ENCODE measurements around the gene JAGN1.

DNA sequence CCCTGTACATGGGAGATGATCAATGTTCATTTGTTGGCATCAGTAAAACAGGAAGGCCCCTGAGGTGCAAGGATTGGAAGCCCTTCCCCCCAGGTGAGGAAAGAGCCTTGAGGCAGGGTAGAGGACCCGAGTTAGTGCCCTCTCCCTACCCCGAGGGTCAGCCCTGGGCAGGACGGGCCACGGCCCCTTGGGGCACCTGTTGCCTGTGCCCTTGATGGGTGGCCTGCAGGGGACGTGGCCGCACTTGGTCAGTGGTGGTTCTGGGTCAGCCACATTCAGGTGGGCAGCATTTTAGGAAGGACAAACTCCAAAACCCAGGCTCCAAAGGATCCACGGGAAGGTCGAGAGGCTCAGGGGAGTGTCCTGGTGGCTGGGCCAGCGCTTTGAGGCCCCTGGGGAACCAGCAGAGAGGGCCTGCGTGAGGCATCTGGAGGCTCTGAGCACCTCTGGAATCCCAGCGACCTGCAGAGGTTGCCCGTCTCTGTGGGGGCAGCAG lies 30.8 kb upstream of the JAGN1 start:
- TF ChIP-seq, protein P1, sequence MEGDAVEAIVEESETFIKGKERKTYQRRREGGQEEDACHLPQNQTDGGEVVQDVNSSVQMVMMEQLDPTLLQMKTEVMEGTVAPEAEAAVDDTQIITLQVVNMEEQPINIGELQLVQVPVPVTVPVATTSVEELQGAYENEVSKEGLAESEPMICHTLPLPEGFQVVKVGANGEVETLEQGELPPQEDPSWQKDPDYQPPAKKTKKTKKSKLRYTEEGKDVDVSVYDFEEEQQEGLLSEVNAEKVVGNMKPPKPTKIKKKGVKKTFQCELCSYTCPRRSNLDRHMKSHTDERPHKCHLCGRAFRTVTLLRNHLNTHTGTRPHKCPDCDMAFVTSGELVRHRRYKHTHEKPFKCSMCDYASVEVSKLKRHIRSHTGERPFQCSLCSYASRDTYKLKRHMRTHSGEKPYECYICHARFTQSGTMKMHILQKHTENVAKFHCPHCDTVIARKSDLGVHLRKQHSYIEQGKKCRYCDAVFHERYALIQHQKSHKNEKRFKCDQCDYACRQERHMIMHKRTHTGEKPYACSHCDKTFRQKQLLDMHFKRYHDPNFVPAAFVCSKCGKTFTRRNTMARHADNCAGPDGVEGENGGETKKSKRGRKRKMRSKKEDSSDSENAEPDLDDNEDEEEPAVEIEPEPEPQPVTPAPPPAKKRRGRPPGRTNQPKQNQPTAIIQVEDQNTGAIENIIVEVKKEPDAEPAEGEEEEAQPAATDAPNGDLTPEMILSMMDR (IDR thresholded peaks at IDR 0.05): no peak
- no peak for TF ChIP-seq POLR2A (IDR thresholded peaks at IDR 0.05)

All from uterus (tissue), 2 donors.